GM12873 (cell line): ENCODE data around the gene SMG1.

ENCODE experiments used
- CTCF ChIP-seq: IDR thresholded peaks from 2 replicates; pipeline ENCODE4 v1.5.1; 2012; ENCODE audit warnings: low read depth, mild to moderate bottlenecking, moderate library complexity, low read length, control low read depth; ENCODE audit not compliant: insufficient read depth; ENCODE audit errors: missing control alignments

The SMG1 gene

GRCh38 chr16:18958621-18959029 lies 32.4 kb upstream of the SMG1 start:
- TF ChIP-seq CTCF, result no peak

GRCh38 chr16:18953547-18953946 lies 27.3 kb upstream of the SMG1 start:
- no peak for TF ChIP-seq CTCF

- TF ChIP-seq CTCF, result no peak
These were observed 24.4 kb upstream of the SMG1 start for GRCh38 chr16:18950469-18951185.

GRCh38 chr16:18948372-18949020 lies 22.3 kb upstream of the SMG1 start:
- no peak for TF ChIP-seq CTCF

GRCh38 chr16:18945233-18945632 lies 19.0 kb upstream of the SMG1 start:
- TF ChIP-seq CTCF, result no peak

GRCh38 chr16:18943414-18943813 lies 17.2 kb upstream of the SMG1 start:
- no peak for TF ChIP-seq CTCF

GRCh38 chr16:18942061-18942460 lies 15.9 kb upstream of the SMG1 start:
- no peak for TF ChIP-seq CTCF
